Activated B cell treated with CpG ODN at 0.5 μM for 24 hours (primary cell): ENCODE data around the gene TENM4. TPM values are rescaled to one million over a fixed set of nuclear protein-coding genes. Genes with fewer than 3 reads are reported as not detected.

ENCODE experiments used
- ATAC-seq: fragments of 200-7000 bp; cut with Tn5 transposase; one replicate; pipeline ENCODE4 v1.10.0; 2021; ENCODE audit warnings: low read depth, mild to moderate bottlenecking, moderate library complexity
- CTCF ChIA-PET: fragments of 350-600 bp; sonication (Branson Sonifier 250); formaldehyde crosslinking; loops from one replicate; lab custom pipeline; 2021; ENCODE audit warnings: antibody characterized with exemption; lab: Charles Lee
- POLR2A ChIA-PET: fragments of 350-600 bp; sonication (Branson Sonifier 250); formaldehyde crosslinking; loops from one replicate; lab custom pipeline; 2021; ENCODE audit warnings: antibody characterized with exemption; lab: Charles Lee
- DNase-seq: peaks from one replicate; pipeline ENCODE4 v3.0.0; 2022
- H3K27ac Mint-ChIP-seq: one replicate; pipeline ENCODE4 v1.8.0; 2020; ENCODE audit warnings: mixed read lengths
- H3K27me3 Mint-ChIP-seq: one replicate; pipeline ENCODE4 v1.8.0; 2021; ENCODE audit warnings: mixed read lengths
- H3K36me3 Mint-ChIP-seq: one replicate; pipeline ENCODE4 v1.8.0; 2021; ENCODE audit warnings: low read depth, mixed read lengths
- H3K4me1 Mint-ChIP-seq: one replicate; pipeline ENCODE4 v1.8.0; 2021; ENCODE audit warnings: mixed read lengths
- H3K4me3 Mint-ChIP-seq: one replicate; pipeline ENCODE4 v1.8.0; 2020; ENCODE audit warnings: mild to moderate bottlenecking, mixed read lengths
- H3K9me3 Mint-ChIP-seq: one replicate; pipeline ENCODE4 v1.8.0; 2020; ENCODE audit warnings: mixed read lengths
- CTCF ChIP-seq: fragments of 200-600 bp; IDR thresholded peaks from one replicate; pipeline ENCODE4 v1.8.0; 2022; ENCODE audit warnings: antibody characterized with exemption, mild to moderate bottlenecking
- intact Hi-C: fragments of 100-400 bp; cut with micrococcal nuclease; formaldehyde crosslinking; loops from one replicate; pipeline ENCODE4 v1.15.1; 2024
- total RNA-seq: library from RNA; stranded (reverse); gene quantifications from 2 replicates; pipeline ENCODE4 v1.2.3, GENCODE V29; 2022

Gene TENM4
- total RNA-seq, 1 donor from 2014 or later = 2.4 TPM

GRCh38 chr11:78801161-78801884 is 639.5 kb downstream of the TENM4 start:
- Mint-ChIP-seq H3K27ac (no peak overlapping the region), H3K4me3 (no peak overlapping the region), H3K27me3 (no peaks in the 10 kb centered on the region), H3K36me3 (no peaks in the 10 kb centered on the region), H3K9me3 (no peaks in the 10 kb centered on the region), H3K4me1 (no peaks in the 10 kb centered on the region)
- intact Hi-C loops = no loop called here
- POLR2A ChIA-PET = no interaction called here
- DNase-seq = no peak
- no peak for ATAC-seq
- no peak for TF ChIP-seq CTCF
- CTCF ChIA-PET = no interaction called here

- DNase-seq = no peak
- Mint-ChIP-seq H3K4me3 (no peak overlapping the region), H3K4me1 (no peaks in the 10 kb centered on the region), H3K27me3 (no peaks in the 10 kb centered on the region), H3K27ac (no peak overlapping the region), H3K36me3 (no peaks in the 10 kb centered on the region), H3K9me3 (no peaks in the 10 kb centered on the region)
- no peak for ATAC-seq
- CTCF ChIA-PET = no interaction called here
- TF ChIP-seq CTCF = no peak
- intact Hi-C loops = no loop called here
- POLR2A ChIA-PET = no interaction called here
These were observed 640.1 kb downstream of the TENM4 start for GRCh38 chr11:78800756-78801155.

GRCh38 chr11:78800096-78800690 is 640.6 kb downstream of the TENM4 start:
- H3K9me3 Mint-ChIP-seq = no peaks in the 10 kb centered on the region

GRCh38 chr11:78798663-78799062 is 642.2 kb downstream of the TENM4 start:
- no peaks in the 10 kb centered on the region for H3K9me3 Mint-ChIP-seq
- no peak for TF ChIP-seq CTCF
- ATAC-seq (no peak), DNase-seq (no peak)
- no peaks in the 10 kb centered on the region for H3K4me1 Mint-ChIP-seq
- no peaks in the 10 kb centered on the region for H3K27me3 Mint-ChIP-seq
- intact Hi-C loops = loop anchor here (5.0 kb wide), 1 partner anchor 694 kb away; no protein-coding TSS in a partner anchor
- no peak overlapping the region for H3K27ac Mint-ChIP-seq
- POLR2A ChIA-PET = no interaction called here
- CTCF ChIA-PET = interaction anchor here (0.6 kb wide), 1 partner anchor 37 kb away, joined by 4 read pairs; no protein-coding TSS in a partner anchor
- H3K4me3 Mint-ChIP-seq = no peak overlapping the region
- no peaks in the 10 kb centered on the region for H3K36me3 Mint-ChIP-seq

More at GRCh38 chr11:78800096-78800690, 640.6 kb downstream of the TENM4 start:
- Mint-ChIP-seq H3K36me3 (no peaks in the 10 kb centered on the region), H3K27ac (no peak overlapping the region), H3K27me3 (no peaks in the 10 kb centered on the region), H3K4me3 (no peak overlapping the region), H3K4me1 (no peaks in the 10 kb centered on the region)
- ChIA-PET CTCF (no interaction called here), POLR2A (no interaction called here)
- intact Hi-C loops = no loop called here
- TF ChIP-seq CTCF = no peak
- DNase-seq = no peak
- no peak for ATAC-seq

- no peaks in the 10 kb centered on the region for H3K36me3 Mint-ChIP-seq
- no peak for TF ChIP-seq CTCF
- no peak for DNase-seq
- no peaks in the 10 kb centered on the region for H3K27me3 Mint-ChIP-seq
- no peak overlapping the region for H3K4me3 Mint-ChIP-seq
- intact Hi-C loops = loop anchor here (5.0 kb wide), 1 partner anchor 695 kb away; no protein-coding TSS in a partner anchor
- no peaks in the 10 kb centered on the region for H3K9me3 Mint-ChIP-seq
- ChIA-PET POLR2A (no interaction called here), CTCF (interaction anchor here (0.7 kb wide), 1 partner anchor 9 kb away, joined by 3 read pairs; no protein-coding TSS in a partner anchor)
- no peak for ATAC-seq
- H3K27ac Mint-ChIP-seq = no peak overlapping the region
- H3K4me1 Mint-ChIP-seq = no peaks in the 10 kb centered on the region
These were observed 643.3 kb downstream of the TENM4 start for GRCh38 chr11:78797559-78797958.
